GM19239 (cell line): Measurements from ENCODE around the gene SLC1A1.
"Not testable (repeated sequence)": the region's sequence is repeated elsewhere in the genome, so short reads cannot be mapped to it uniquely, and the experiment has no call there.

Experiments used
- DNase-seq: peaks from one replicate; pipeline ENCODE4 v3.0.0; 2011; ENCODE audit warnings: low spot score; ENCODE audit not compliant: insufficient read length
- FAIRE-seq: peaks from 2 replicates; lab custom pipeline; 2011; peaks lifted over from hg19 to GRCh38; lab: Jason Lieb, UNC

Gene SLC1A1

DNA sequence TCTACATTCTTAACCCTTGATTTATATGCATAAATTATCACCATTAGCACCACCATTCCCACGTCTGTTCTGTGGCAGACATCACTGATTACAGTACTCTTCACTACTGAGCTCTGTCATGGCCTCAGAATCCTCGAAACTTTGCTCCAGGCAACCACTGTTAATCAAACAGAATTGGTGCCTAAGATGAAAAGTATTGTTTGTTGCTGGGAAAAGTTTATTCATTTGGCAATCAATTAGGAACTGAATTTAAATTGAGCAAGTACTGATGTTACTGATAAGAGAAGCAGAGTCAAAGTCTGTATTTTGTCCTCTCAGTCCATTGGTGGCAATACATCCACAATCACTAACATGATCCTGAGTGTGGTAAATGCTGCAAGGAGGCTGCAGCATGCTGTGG is 12.8 kb downstream of the SLC1A1 start:
- no peak for FAIRE-seq
- DNase-seq: no peak

- peak; percentile 35 for FAIRE-seq
- DNase-seq: no peak
Observed at GRCh38 chr9:4504250-4504649, 14.0 kb downstream of the SLC1A1 start.

GRCh38 chr9:4506490-4506889 is 16.2 kb downstream of the SLC1A1 start:
- FAIRE-seq (peak; percentile 80), DNase-seq (no peak)

DNA sequence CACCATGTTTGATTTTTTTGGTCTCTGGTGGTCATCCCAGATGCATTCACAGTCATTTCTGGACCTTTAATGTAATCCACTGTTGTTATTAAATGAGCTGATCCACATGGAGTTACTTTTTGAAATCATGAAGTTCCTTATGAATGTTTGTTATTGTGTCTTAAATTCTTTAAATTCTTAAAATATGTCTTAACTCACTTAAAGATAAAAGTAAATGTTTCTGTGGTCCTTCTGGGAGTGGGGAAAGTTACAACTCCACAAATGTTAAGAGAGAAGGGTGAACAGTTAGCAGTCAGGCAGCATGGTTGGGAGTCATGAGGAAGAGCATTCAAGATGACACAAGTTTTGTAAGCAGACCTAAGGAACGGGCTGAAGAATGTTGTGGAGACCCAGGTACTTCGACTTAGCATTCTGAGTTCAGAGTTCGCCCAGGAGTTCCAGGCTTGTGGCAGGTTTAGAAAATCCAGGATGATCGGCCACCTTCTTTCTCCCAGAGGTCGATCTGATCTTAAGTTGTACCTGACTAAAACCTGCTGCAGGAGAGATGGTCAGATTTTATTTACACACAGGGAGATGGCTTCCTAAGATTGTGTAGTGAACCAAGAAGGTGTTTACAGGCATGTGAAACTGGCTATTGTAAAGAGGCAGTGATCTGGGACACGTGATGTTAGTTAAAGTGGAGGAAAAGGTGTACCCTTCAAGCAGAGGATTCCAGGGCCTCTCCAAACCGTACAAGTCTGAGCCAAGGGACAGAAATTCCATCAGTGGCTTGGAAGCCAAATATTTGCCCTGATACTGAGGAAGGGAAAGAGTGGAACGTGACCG is 17.2 kb downstream of the SLC1A1 start:
- DNase-seq (no peak), FAIRE-seq (peak; percentile 92)

DNA sequence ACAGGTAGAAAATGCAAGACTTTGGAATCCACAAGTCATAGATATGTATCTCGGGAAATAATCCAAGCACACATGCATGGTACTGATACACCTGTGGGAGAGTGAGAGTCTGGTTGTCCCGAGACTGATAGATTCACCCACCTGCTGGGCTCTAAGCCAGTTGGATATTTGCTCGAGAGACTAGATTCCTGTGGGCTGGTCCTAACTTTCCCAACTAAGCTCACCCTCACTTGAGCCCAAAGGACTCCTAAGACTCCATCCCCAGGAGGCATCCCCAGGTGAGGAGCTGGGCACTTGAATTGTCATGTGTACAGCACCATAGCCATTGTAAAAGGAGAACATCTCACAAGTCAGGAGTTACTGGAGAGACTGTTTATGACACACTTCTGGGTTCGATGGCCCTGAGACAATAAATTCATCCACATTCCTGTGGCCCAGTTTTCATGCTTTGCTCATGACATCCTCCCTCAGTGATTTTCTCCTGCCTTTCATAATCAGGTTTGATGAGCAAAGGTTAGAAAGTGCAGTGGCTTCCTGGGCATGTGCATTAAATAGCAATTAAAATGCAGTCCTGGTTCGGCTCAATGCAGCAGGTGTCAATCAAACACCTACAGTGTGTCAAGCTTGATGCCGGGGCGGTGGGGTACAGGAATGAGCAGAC is 18.1 kb downstream of the SLC1A1 start:
- FAIRE-seq: peak; percentile 70
- DNase-seq: no peak

DNA sequence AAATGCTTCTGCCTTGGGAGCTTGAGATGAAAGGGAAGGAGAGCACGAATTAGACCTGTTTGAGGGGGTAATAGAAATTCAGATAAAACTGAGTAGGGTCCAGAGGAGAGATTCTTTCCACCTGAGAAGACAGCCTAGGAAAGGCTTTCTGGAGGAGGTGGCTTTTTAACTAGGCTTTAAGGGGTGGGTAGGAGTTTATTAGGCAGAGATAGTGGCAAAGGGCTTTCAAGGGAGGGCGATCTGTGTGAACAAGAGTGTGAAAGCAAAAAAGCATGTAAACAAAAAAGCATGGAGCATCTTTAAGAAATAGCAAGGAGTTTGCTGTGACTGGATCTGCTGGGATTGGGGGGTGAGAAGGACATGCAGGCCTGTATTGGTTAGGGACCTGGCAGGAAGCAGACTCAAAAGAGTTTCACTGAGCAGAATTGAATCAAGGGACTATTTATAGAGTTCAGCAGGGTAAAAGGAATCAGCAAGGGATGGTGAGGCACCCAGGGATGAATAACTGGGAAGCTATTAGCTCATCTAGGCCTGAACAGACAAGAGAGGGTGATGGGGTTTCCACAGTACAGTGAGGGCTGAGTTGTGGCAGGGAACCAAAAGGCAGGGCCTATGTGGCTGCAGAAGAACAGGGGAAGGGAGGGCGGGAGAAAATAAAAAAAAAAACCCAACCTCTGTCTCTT is 18.8 kb downstream of the SLC1A1 start:
- FAIRE-seq (peak; percentile 77), DNase-seq (no peak)

- FAIRE-seq: peak; percentile 39
- DNase-seq: no peak
Observed at GRCh38 chr9:4509590-4509984, 19.3 kb downstream of the SLC1A1 start.

- FAIRE-seq (peak; percentile 87), DNase-seq (no peak)
Observed at GRCh38 chr9:4510546-4511322, 20.5 kb downstream of the SLC1A1 start.

- DNase-seq (no peak), FAIRE-seq (peak; percentile 85)
Observed at GRCh38 chr9:4514252-4515128, 24.2 kb downstream of the SLC1A1 start.

GRCh38 chr9:4515958-4516375 is 25.7 kb downstream of the SLC1A1 start:
- peak; percentile 77 for FAIRE-seq

GRCh38 chr9:4517274-4517673 is 27.0 kb downstream of the SLC1A1 start:
- FAIRE-seq (peak; percentile 75), DNase-seq (no peak)

More at GRCh38 chr9:4515958-4516375, 25.7 kb downstream of the SLC1A1 start:
- no peak for DNase-seq

GRCh38 chr9:4519604-4520003 is 29.3 kb downstream of the SLC1A1 start:
- FAIRE-seq: no peak

DNA sequence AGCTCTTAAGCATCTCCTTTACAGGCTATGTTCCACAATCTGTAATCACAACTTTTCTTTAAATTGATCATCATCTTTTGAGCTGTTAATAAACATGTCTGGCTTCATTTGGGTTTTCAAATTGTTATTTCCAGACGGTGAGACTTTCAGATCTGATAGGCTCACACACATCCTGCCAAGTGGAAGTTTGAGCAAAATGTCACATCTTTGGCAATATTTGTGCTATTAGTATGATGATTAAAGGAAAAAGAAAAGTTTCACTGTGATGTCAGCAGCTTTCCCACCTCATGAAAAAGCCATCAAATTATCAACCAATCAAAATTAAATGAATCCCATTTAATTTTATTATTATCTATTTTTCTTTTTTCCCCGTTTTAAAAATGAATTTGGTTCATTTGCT is 29.8 kb downstream of the SLC1A1 start:
- DNase-seq (no peak), FAIRE-seq (no peak)

More at GRCh38 chr9:4519604-4520003, 29.3 kb downstream of the SLC1A1 start:
- no peak for DNase-seq

- DNase-seq: peak; percentile 21
Observed at GRCh38 chr9:4530375-4530774, 40.1 kb downstream of the SLC1A1 start.

GRCh38 chr9:4530831-4531230 is 40.6 kb downstream of the SLC1A1 start:
- FAIRE-seq, DNase-seq: not testable (repeated sequence)

More at GRCh38 chr9:4530375-4530774, 40.1 kb downstream of the SLC1A1 start:
- FAIRE-seq: no peak

DNA sequence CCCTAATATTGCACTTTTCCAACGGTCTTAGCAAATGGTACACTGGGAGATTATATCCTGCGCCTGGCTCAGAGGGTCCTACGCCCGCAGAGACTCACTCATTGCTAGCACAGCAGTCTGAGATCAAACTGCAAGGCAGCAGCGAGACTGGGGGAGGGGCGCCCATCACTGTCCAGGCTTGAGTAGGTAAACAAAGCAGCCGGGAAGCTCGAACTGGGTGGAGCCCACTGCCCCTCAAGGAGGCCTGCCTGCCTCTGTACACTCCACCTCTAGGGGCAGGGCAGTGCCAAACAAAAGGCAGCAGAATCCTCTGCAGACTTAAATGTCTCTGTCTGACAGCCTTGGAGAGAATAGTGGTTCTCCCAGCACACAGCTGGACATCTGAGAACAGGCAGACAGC is 41.1 kb downstream of the SLC1A1 start:
- FAIRE-seq, DNase-seq: not testable (repeated sequence)

GRCh38 chr9:4533881-4534280 is 43.6 kb downstream of the SLC1A1 start:
- not testable (repeated sequence) for FAIRE-seq, DNase-seq

GRCh38 chr9:4536196-4536595 is 45.9 kb downstream of the SLC1A1 start:
- DNase-seq, FAIRE-seq: not testable (repeated sequence)

DNA sequence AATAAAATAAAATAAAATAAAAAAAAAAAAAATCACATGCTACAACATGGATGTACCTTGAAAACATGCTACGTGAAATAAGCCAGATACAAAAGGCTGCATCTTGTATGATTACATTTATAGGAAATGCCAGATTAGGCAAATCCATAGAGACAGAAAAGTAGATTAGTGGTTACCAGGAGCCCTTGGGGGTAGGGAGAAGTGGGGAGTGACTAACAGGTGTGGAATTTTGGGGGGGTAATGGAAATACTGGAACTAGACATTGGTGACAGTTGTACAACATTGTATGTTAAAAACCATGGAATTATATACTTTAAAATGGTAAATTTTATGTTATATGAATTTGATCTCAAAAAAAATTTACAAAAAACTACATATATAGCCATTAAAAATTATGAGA is 47.3 kb downstream of the SLC1A1 start:
- no peak for FAIRE-seq

More for the DNA sequence above, 47.3 kb downstream of the SLC1A1 start:
- no peak for DNase-seq
